Astrocyte of the cerebellum (primary cell): Measurements from ENCODE around the gene ATP10D.

Experiments
- DNase-seq: peaks from one replicate; pipeline ENCODE4 v3.0.0-alpha.2; 2011; ENCODE audit warnings: low read depth
- H3K4me3 ChIP-seq: 2 replicates; pipeline ENCODE4 v1.5.1; 2011; ENCODE audit warnings: mild to moderate bottlenecking, low read depth, low read length, moderate library complexity
- CTCF ChIP-seq: IDR thresholded peaks from 2 replicates; pipeline ENCODE4 v1.5.1; 2012; ENCODE audit warnings: low read length, low read depth, moderate library complexity, mild to moderate bottlenecking; ENCODE audit errors: missing control alignments
- in situ Hi-C: cut with HindIII; loops from 2 replicates; pipeline ENCODE4 v1.10.0; 2017; ENCODE audit warnings: low sequenced_read_pairs

The ATP10D gene

GRCh38 chr4:47465004-47465403, 20.1 kb upstream of the ATP10D start:
- TF ChIP-seq CTCF, result no peak
- DNase-seq, result no peak
- no peak overlapping the region for H3K4me3 ChIP-seq
- in situ Hi-C loops, result no loop called here

- DNase-seq, result no peak
- in situ Hi-C loops, result no loop called here
- H3K4me3 ChIP-seq, result no peak overlapping the region
- TF ChIP-seq CTCF, result no peak
Measured at GRCh38 chr4:47466056-47466785, 18.9 kb upstream of the ATP10D start.

GRCh38 chr4:47468706-47469365, 16.2 kb upstream of the ATP10D start:
- no peak overlapping the region for H3K4me3 ChIP-seq
- TF ChIP-seq CTCF, result no peak
- in situ Hi-C loops, result no loop called here
- no peak for DNase-seq

- in situ Hi-C loops, result no loop called here
- DNase-seq, result no peak
- TF ChIP-seq CTCF, result no peak
Measured at GRCh38 chr4:47469951-47470350, 15.1 kb upstream of the ATP10D start.

GRCh38 chr4:47471064-47471463, 14.0 kb upstream of the ATP10D start:
- no peak for TF ChIP-seq CTCF

More at GRCh38 chr4:47469951-47470350, 15.1 kb upstream of the ATP10D start:
- no peak overlapping the region for H3K4me3 ChIP-seq

GRCh38 chr4:47471591-47471990, 13.5 kb upstream of the ATP10D start:
- H3K4me3 ChIP-seq, result no peak overlapping the region
- TF ChIP-seq CTCF, result no peak
- no peak for DNase-seq
- in situ Hi-C loops, result no loop called here

More at GRCh38 chr4:47471064-47471463, 14.0 kb upstream of the ATP10D start:
- no peak for DNase-seq
- no peak overlapping the region for H3K4me3 ChIP-seq
- in situ Hi-C loops, result no loop called here
